Keratinocyte (primary cell): ENCODE measurements around the gene P2RX7. TPM values are rescaled to one million over a fixed set of nuclear protein-coding genes. Genes with fewer than 3 reads are reported as not detected.

Experiments
- DNase-seq: peaks from one replicate; pipeline ENCODE4 v3.0.0-alpha.2; 2011; ENCODE audit warnings: low read depth, missing footprints, low spot score
- FAIRE-seq: peaks from 2 replicates; lab custom pipeline; 2011; peaks lifted over from hg19 to GRCh38; lab: Jason Lieb, UNC
- H2AFZ ChIP-seq: 2 replicates; pipeline ENCODE4 v1.6.0; 2012; ENCODE audit warnings: low read length, control low read depth, inconsistent platforms; ENCODE audit not compliant: control insufficient read depth
- H3K27ac ChIP-seq: 2 replicates; pipeline ENCODE4 v1.5.1; 2011; ENCODE audit warnings: low read length; ENCODE audit not compliant: control insufficient read depth, insufficient read depth
- H3K27me3 ChIP-seq: 3 replicates; pipeline ENCODE4 v1.6.0; 2011; ENCODE audit warnings: low read length; ENCODE audit not compliant: control insufficient read depth, insufficient read depth; ENCODE audit errors: extremely low read depth
- H3K36me3 ChIP-seq, 2 experiments: 2 replicates in 1 of 2; 3 replicates in 1 of 2; pipeline ENCODE4 v1.5.1; 2011; ENCODE audit warnings: low read length in 2 of 2, mild to moderate bottlenecking in 1 of 2; ENCODE audit not compliant: control insufficient read depth in 2 of 2, insufficient read depth in 2 of 2; ENCODE audit errors: extremely low read depth in 1 of 2
- H3K4me1 ChIP-seq: 3 replicates; pipeline ENCODE4 v1.5.1; 2011; ENCODE audit warnings: low read length; ENCODE audit not compliant: control insufficient read depth, insufficient read depth; ENCODE audit errors: extremely low read depth
- H3K4me2 ChIP-seq: 3 replicates; pipeline ENCODE4 v1.6.0; 2011; ENCODE audit warnings: low read depth, low read length; ENCODE audit not compliant: control insufficient read depth, insufficient read depth; ENCODE audit errors: extremely low read depth
- H3K4me3 ChIP-seq, 3 experiments: fragments of 200-600 bp in 1 of 3; sonication (generic) in 1 of 3; 2 replicates in 2 of 3; 3 replicates in 1 of 3; pipeline ENCODE4 v1.5.1; 2011 to 2016; ENCODE audit warnings: low read length in 3 of 3, mild to moderate bottlenecking in 3 of 3, control low read depth in 2 of 3, inconsistent platforms in 1 of 3, low read depth in 1 of 3, mixed read lengths in 1 of 3, mixed run types in 1 of 3, moderate library complexity in 1 of 3; ENCODE audit not compliant: control insufficient read depth in 2 of 3, insufficient read depth in 2 of 3; ENCODE audit errors: extremely low read depth in 1 of 3
- H3K79me2 ChIP-seq: 2 replicates; pipeline ENCODE4 v1.6.0; 2012; ENCODE audit warnings: low read length; ENCODE audit not compliant: control insufficient read depth, insufficient read depth
- H3K9ac ChIP-seq: 3 replicates; pipeline ENCODE4 v1.6.0; 2011; ENCODE audit warnings: low read length; ENCODE audit not compliant: control insufficient read depth, insufficient read depth; ENCODE audit errors: extremely low read depth
- H3K9me1 ChIP-seq: 3 replicates; pipeline ENCODE4 v1.6.0; 2011; ENCODE audit warnings: low read length; ENCODE audit not compliant: control insufficient read depth, insufficient read depth; ENCODE audit errors: extremely low read depth
- H3K9me3 ChIP-seq: 2 replicates; pipeline ENCODE4 v1.5.1; 2012; ENCODE audit warnings: low read depth, low read length; ENCODE audit not compliant: control insufficient read depth
- H4K20me1 ChIP-seq: 3 replicates; pipeline ENCODE4 v1.6.0; 2011; ENCODE audit warnings: low read length; ENCODE audit not compliant: control insufficient read depth, insufficient read depth; ENCODE audit errors: extremely low read depth
- CTCF ChIP-seq, 3 experiments: IDR thresholded peaks in 1 of 3; conservative IDR thresholded peaks in 1 of 3; optimal IDR thresholded peaks in 1 of 3; 2 replicates in 2 of 3; 3 replicates in 1 of 3; pipeline versions ENCODE3 to v1.5.1; 2011; ENCODE audit warnings: low read length in 3 of 3, mild to moderate bottlenecking in 3 of 3, moderate library complexity in 2 of 3, control low read depth in 1 of 3, inconsistent platforms in 1 of 3; ENCODE audit not compliant: insufficient read depth in 2 of 3; ENCODE audit errors: extremely low read depth in 1 of 3
- EZH2 ChIP-seq: IDR thresholded peaks from one replicate; pipeline ENCODE4 v1.6.1; 2012; ENCODE audit warnings: inconsistent platforms, mild to moderate bottlenecking, low read length, moderate library complexity
- dilution Hi-C: fragments of 300-500 bp; cut with MboI; formaldehyde crosslinking; loops from one replicate; pipeline ENCODE4 v1.7.0; 2020; ENCODE audit warnings: low sequenced_read_pairs; ENCODE audit not compliant: extremely low pct_ligation_motif_present
- polyA plus RNA-seq, 5 experiments: library from polyadenylated mRNA; depleted of rRNA in 3 of 5; stranded (reverse) in 3 of 5; stranded (forward) in 1 of 5; unstranded in 1 of 5; fragments of >200 nt; gene quantifications; 1 replicate in 1 of 5; 2 replicates in 3 of 5; 3 replicates in 1 of 5; pipeline versions ENCODE4 v1.2.1 to v1.2.3, GENCODE V29; 2011 to 2012; ENCODE audit warnings: missing spikeins in 2 of 5, low read depth in 1 of 5, low replicate concordance in 1 of 5

P2RX7 gene
- polyA plus RNA-seq, 1 donor (not counting 4 experiments of a cell fraction or from before 2014, with no cell fraction given) = 0.20 TPM

GRCh38 chr12:121085069-121085468 is 47.6 kb upstream of the P2RX7 start:
- no peaks in the 10 kb centered on the region for H3K9me3 ChIP-seq
- no peak overlapping the region for H3K9ac ChIP-seq

GRCh38 chr12:121085506-121086353 is 46.9 kb upstream of the P2RX7 start:
- H3K79me2 ChIP-seq = no peaks in the 10 kb centered on the region
- H3K4me3 ChIP-seq = no peak overlapping the region
- no peak overlapping the region for H3K4me2 ChIP-seq
- TF ChIP-seq EZH2 = no peak
- TF ChIP-seq CTCF (optimal IDR thresholded peaks at IDR 0.05 in 1 of 3, IDR thresholded peaks at IDR 0.05 in 1 of 3, conservative IDR thresholded peaks at IDR 0.05 in 1 of 3; ENCODE audit: extremely low read depth in 1 of 3, insufficient read depth in 2 of 3, low read length in 3 of 3) = no peak
- H3K9me3 ChIP-seq = no peaks in the 10 kb centered on the region
- H3K9me1 ChIP-seq = no peaks in the 10 kb centered on the region
- H3K9ac ChIP-seq = no peak overlapping the region
- H3K27ac ChIP-seq = no peak overlapping the region
- no peak for DNase-seq
- no peaks in the 10 kb centered on the region for H3K36me3 ChIP-seq
- H3K27me3 ChIP-seq = peaks cover 3% of the 10 kb centered on the region
- H4K20me1 ChIP-seq = no peaks in the 10 kb centered on the region
- no peaks in the 10 kb centered on the region for H3K4me1 ChIP-seq
- dilution Hi-C loops = no loop called here
- FAIRE-seq = no peak
- no peak overlapping the region for H2AFZ ChIP-seq

More at GRCh38 chr12:121085069-121085468, 47.6 kb upstream of the P2RX7 start:
- Histone ChIP-seq H3K27ac (no peak overlapping the region), H3K4me3 (no peak overlapping the region), H3K27me3 (peaks cover 3% of the 10 kb centered on the region), H3K36me3 (no peaks in the 10 kb centered on the region), H4K20me1 (no peaks in the 10 kb centered on the region), H3K4me2 (no peak overlapping the region), H3K9me1 (no peaks in the 10 kb centered on the region), H3K79me2 (no peaks in the 10 kb centered on the region), H3K4me1 (no peaks in the 10 kb centered on the region), H2AFZ (no peak overlapping the region)
- dilution Hi-C loops = no loop called here
- DNase-seq (no peak), FAIRE-seq (no peak)
- TF ChIP-seq CTCF (optimal IDR thresholded peaks at IDR 0.05 in 1 of 3, IDR thresholded peaks at IDR 0.05 in 1 of 3, conservative IDR thresholded peaks at IDR 0.05 in 1 of 3; ENCODE audit: extremely low read depth in 1 of 3, insufficient read depth in 2 of 3, low read length in 3 of 3) = no peak
- no peak for TF ChIP-seq EZH2
